OCI-LY7 (cell line): ENCODE results near the gene ARPC4. TPM values are rescaled to one million over a fixed set of nuclear protein-coding genes. Genes with fewer than 3 reads are reported as not detected.
A peak's percentile ranks its signal among the peaks of the same experiment; 100 is the strongest.

ENCODE experiments used
- BruUV-seq: library from RNA; stranded (reverse); fragments of 400-500 nt; replicated peaks from 2 replicates; lab custom pipeline; 2021; lab: Mats Ljungman, UMichigan
- CTCF ChIA-PET: fragments of 300-600 bp; sonication (Branson Sonifier 250); formaldehyde crosslinking; loops from one replicate; lab custom pipeline; 2022; ENCODE audit warnings: antibody characterized with exemption; ENCODE audit not compliant: unreplicated experiment; lab: Charles Lee
- POLR2A ChIA-PET: fragments of 300-600 bp; sonication (Branson Sonifier 250); formaldehyde crosslinking; loops from one replicate; lab custom pipeline; 2022; ENCODE audit warnings: antibody characterized with exemption; lab: Charles Lee
- DNase-seq: peaks from one replicate; pipeline ENCODE4 v3.0.0-alpha.2; 2015; ENCODE audit warnings: low spot score
- H2AFZ ChIP-seq: fragments of 200-600 bp; sonication (generic), shearing (Covaris generic); 2 replicates; pipeline ENCODE4 v1.6.1; 2014; ENCODE audit warnings: mild to moderate bottlenecking, antibody characterized with exemption, low read length, moderate library complexity
- H3K27ac ChIP-seq: fragments of 200-600 bp; sonication (generic); 2 replicates; pipeline ENCODE4 v1.5.1; 2014; ENCODE audit warnings: mixed run types, low read depth, mild to moderate bottlenecking, moderate library complexity, low read length, inconsistent platforms; ENCODE audit not compliant: poor library complexity, severe bottlenecking
- H3K36me3 ChIP-seq: fragments of 200-600 bp; sonication (generic); 2 replicates; pipeline ENCODE4 v1.6.1; 2014; ENCODE audit warnings: mild to moderate bottlenecking, antibody characterized with exemption, low read length, moderate library complexity, mixed read lengths; ENCODE audit not compliant: insufficient read depth
- H3K4me1 ChIP-seq: fragments of 200-600 bp; sonication (generic); 2 replicates; pipeline ENCODE4 v1.5.1; 2014; ENCODE audit warnings: mild to moderate bottlenecking, low read length; ENCODE audit not compliant: insufficient read depth, poor library complexity, severe bottlenecking
- H3K4me2 ChIP-seq: fragments of 200-600 bp; sonication (generic); 2 replicates; pipeline ENCODE4 v1.6.1; 2014; ENCODE audit warnings: mild to moderate bottlenecking, low read length
- H3K4me3 ChIP-seq: fragments of 200-600 bp; sonication (generic); 2 replicates; pipeline ENCODE4 v1.5.1; 2014; ENCODE audit warnings: mild to moderate bottlenecking, low read depth, low read length; ENCODE audit not compliant: poor library complexity, severe bottlenecking
- H3K79me2 ChIP-seq: fragments of 200-600 bp; sonication (generic); 2 replicates; pipeline ENCODE4 v1.6.1; 2016; ENCODE audit warnings: low read depth, mild to moderate bottlenecking, low read length, moderate library complexity, mixed read lengths; ENCODE audit not compliant: insufficient read depth
- H3K9me2 ChIP-seq: fragments of 200-600 bp; sonication (generic); 2 replicates; pipeline ENCODE4 v1.6.1; 2016; ENCODE audit warnings: mild to moderate bottlenecking, low read length, mixed read lengths; ENCODE audit not compliant: insufficient read depth
- H3K9me3 ChIP-seq: fragments of 200-600 bp; sonication (generic); 2 replicates; pipeline ENCODE4 v1.6.1; 2014; ENCODE audit warnings: mild to moderate bottlenecking, mixed run types, low read length, mixed read lengths
- H4K20me1 ChIP-seq: fragments of 200-600 bp; sonication (generic); 2 replicates; pipeline ENCODE4 v1.6.1; 2014; ENCODE audit warnings: mild to moderate bottlenecking, antibody characterized with exemption, low read length, moderate library complexity, mixed read lengths; ENCODE audit not compliant: insufficient read depth
- CTCF ChIP-seq: fragments of 200-600 bp; sonication (generic); conservative IDR thresholded peaks from 2 replicates; pipeline ENCODE4 v1.5.1; 2014; ENCODE audit warnings: mild to moderate bottlenecking, antibody characterized with exemption, low read length, moderate library complexity, mixed read lengths
- EZH2phosphoT487 ChIP-seq: fragments of 200-600 bp; sonication (generic); IDR thresholded peaks from 2 replicates; pipeline ENCODE4 v1.6.1; 2018; ENCODE audit warnings: low read depth, borderline replicate concordance, mild to moderate bottlenecking, mixed run types, antibody characterized with exemption, low read length, moderate library complexity, mixed read lengths
- intact Hi-C: fragments of 100-400 bp; cut with micrococcal nuclease; formaldehyde crosslinking; loops from one replicate; pipeline ENCODE4 v1.10.0; 2022; ENCODE audit not compliant: unreplicated experiment
- total RNA-seq, 2 experiments: library from RNA; depleted of rRNA in 1 of 2; stranded (reverse); fragments of >200 nt in 1 of 2; shearing (Covaris generic) in 1 of 2; gene quantifications; 2 replicates each; pipeline ENCODE4 v1.2.3, GENCODE V29; 2014 to 2022

ARPC4 gene
- total RNA-seq, 2 experiments from 2014 or later: 99.5 to 118 TPM

GRCh38 chr3:9786825-9787669 lies 5.8 kb upstream of the ARPC4 start:
- ChIA-PET CTCF (no interaction called here), POLR2A (no interaction called here)
- intact Hi-C loops: no loop called here
- Histone ChIP-seq H3K27ac (peak overlapping the region; percentile 3), H3K36me3 (peaks cover 68% of the 10 kb centered on the region), H3K4me2 (no peak overlapping the region), H4K20me1 (no peaks in the 10 kb centered on the region), H3K9me2 (no peaks in the 10 kb centered on the region), H3K79me2 (peaks cover 13% of the 10 kb centered on the region; the same call in 1 of the 2 replicates), H2AFZ (no peak overlapping the region), H3K9me3 (no peaks in the 10 kb centered on the region), H3K4me1 (peaks cover 29% of the 10 kb centered on the region), H3K4me3 (no peak overlapping the region)
- DNase-seq: no peak
- TF ChIP-seq CTCF (peak; percentile 82), EZH2phosphoT487 (no peak)
- no TSS peak for BruUV-seq

GRCh38 chr3:9787714-9788113 lies 5.2 kb upstream of the ARPC4 start:
- intact Hi-C loops: no loop called here
- TF ChIP-seq CTCF (no peak), EZH2phosphoT487 (no peak)
- CTCF ChIA-PET: no interaction called here
- Histone ChIP-seq H3K36me3 (peaks cover 64% of the 10 kb centered on the region), H3K4me3 (no peak overlapping the region), H3K79me2 (peaks cover 13% of the 10 kb centered on the region; the same call in 1 of the 2 replicates), H3K9me2 (no peaks in the 10 kb centered on the region), H3K9me3 (no peaks in the 10 kb centered on the region), H3K4me2 (no peak overlapping the region), H3K27ac (peak overlapping the region; percentile 3), H3K4me1 (peaks cover 23% of the 10 kb centered on the region), H2AFZ (no peak overlapping the region), H4K20me1 (no peaks in the 10 kb centered on the region)
- POLR2A ChIA-PET: no interaction called here
- no TSS peak for BruUV-seq
- no peak for DNase-seq

- ChIA-PET POLR2A (interaction anchor here (1.1 to 1.6 kb wide), 4 partner anchors 9 to 58 kb away, joined by 3 to 7 read pairs (median 6); no protein-coding TSS in a partner anchor), CTCF (interaction anchor here (1.7 kb wide), 1 partner anchor 11 kb away, joined by 5 read pairs; no protein-coding TSS in a partner anchor)
- H4K20me1 ChIP-seq: peaks cover 10% of the 10 kb centered on the region; the same call in 1 of the 2 replicates
- H3K27ac ChIP-seq: no peak overlapping the region
- no peaks in the 10 kb centered on the region for H3K9me2 ChIP-seq
- DNase-seq: no peak
- H3K9me3 ChIP-seq: no peaks in the 10 kb centered on the region
- peaks cover 46% of the 10 kb centered on the region for H3K79me2 ChIP-seq
- peak overlapping the region; percentile 96 for H3K4me3 ChIP-seq
- no TSS peak for BruUV-seq
- H3K4me2 ChIP-seq: peak overlapping the region; percentile 97
- no peak overlapping the region for H2AFZ ChIP-seq
- intact Hi-C loops: loop anchor here (5.0 kb wide), 1 partner anchor 141 kb away; the partner anchor contains the start of gene CRELD1
- TF ChIP-seq CTCF (no peak), EZH2phosphoT487 (no peak)
- peaks cover 43% of the 10 kb centered on the region for H3K4me1 ChIP-seq
- peaks cover 65% of the 10 kb centered on the region for H3K36me3 ChIP-seq
Observed at GRCh38 chr3:9791127-9791526, 1.8 kb upstream of the ARPC4 start.
